Measurements from ENCODE around the gene RASSF5.
"Not testable (repeated sequence)": the region's sequence is repeated elsewhere in the genome, so short reads cannot be mapped to it uniquely, and the experiment has no call there.

RASSF5 gene

DNA sequence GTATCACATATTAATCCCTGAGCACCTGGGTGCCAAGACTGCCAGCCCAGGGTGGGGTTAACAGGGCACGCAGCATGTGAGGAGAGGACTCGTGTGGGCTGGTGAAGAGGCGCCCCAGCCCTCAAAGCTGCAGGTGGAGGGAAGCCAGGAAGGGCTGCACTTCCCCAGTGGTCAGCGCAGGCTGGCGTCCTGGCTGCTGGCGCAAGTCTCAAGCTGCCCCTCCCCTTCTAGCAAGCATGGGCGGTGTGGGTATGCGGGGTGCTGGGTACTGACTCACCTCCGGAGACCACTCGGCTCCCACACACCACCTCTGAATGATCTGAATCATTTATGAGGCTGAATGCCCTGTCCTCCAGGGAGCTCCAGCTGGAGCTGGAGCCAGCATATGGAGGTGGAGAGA lies 60.9 kb downstream of the RASSF5 start:
- peak; percentile 52 for DNase-seq (ENCODE audit: low spot score)
- no peak for FAIRE-seq

DNA sequence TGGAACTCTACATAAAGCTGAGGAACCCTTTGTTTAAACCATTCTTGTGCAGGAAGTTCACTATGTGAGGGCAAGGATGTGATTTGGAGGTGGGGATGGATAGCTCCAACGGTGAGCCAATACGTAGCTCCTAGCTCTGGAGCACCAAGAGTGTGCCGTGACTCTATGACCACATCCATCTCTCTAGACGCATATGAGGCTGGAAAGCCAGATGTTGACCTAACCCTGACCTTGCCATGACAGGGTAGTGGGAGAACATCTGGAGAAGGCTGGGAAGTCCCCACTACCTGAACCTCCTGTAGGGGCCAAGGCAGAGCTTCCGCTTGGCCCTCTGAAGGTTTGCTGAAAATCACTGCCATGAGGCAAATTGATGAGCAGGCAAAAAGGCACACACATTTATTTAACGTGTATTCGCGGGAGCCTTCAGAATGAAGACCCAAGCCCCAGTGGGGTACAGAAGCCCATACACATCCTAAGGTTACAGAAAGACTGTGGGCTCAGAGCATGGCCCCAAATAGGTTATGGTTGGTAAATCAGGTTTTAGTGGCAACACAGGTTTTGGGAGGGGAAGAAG lies 61.5 kb downstream of the RASSF5 start:
- FAIRE-seq: no peak
- no peak for DNase-seq (ENCODE audit: low spot score)

DNA sequence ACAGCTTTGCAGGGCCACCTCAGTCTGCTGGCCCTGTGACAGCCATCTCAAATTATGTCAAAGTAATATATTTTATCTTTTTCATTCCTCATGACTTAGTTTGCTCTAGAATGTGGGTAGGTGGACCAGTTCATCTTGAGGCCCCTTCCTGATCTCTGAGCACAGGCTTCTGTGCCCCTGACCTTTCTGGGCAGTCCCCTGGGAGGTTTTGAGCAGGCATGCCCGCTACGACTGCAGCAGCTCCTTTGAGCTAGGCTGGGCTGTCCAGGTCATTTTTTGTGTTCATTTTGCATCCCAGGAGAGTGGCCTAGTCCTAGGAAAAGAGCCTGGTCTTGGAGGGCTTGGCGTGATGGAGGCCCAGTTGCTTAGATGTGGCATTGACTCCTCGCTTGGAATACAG lies 62.2 kb downstream of the RASSF5 start:
- DNase-seq (ENCODE audit: low spot score) (no peak), FAIRE-seq (no peak)

DNA sequence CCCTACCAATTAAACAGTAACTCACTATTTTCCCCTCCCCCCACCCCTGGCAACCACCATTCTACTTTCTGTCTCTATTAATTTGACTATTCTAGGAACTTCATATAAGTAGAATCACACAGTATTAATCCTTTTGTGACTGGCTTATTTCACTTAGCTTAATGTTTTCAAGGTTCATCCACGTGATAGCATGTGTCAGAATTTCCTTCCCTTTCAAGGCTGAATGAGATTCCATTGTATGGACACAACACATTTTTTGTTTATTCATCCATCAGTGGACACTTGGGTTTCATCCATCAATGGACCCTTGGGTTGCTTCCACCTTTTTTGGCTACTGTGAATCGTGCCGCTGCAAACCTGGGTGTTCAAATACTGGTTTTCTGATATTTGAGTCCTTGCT lies 63.2 kb downstream of the RASSF5 start:
- FAIRE-seq (no peak), DNase-seq (ENCODE audit: low spot score) (no peak)

DNA sequence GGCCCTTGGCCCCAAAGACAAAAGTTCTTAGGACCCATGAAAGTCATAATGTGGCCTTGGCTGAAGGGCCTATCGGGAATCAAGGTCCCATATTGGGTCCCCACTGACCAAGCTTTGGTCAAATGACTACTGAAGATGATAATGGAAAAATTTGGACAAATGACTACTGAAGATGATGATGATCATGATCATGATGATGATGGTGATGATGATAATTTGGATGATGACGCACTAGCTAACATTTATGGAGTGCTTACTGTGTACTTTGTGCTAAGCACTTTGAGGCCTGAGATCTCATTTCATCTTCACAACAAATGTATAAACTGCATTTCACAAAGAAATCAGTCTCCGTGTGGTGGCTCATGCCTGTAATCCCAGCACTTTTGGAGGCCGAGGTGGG lies 65.5 kb downstream of the RASSF5 start:
- DNase-seq (ENCODE audit: low spot score): no peak
- no peak for FAIRE-seq

DNA sequence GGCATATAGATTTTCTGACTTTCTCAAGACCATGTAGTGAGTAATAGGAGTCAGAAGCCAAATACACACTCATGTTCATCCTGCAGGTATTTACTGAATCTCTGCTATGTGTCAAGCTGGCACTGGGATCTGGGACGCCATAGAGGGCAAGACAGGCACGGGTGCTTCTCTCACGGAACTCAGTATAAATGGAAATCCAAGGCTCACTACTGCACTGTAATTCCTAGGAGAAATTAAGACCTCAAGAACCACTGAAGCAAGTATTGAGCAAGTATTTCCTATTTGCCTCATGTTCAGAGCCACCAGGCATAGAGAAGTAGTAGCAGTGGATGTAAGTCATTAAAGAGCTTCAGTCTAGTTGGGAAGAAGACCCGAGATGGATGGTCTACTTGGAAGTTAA lies 66.0 kb downstream of the RASSF5 start:
- no peak for FAIRE-seq

DNA sequence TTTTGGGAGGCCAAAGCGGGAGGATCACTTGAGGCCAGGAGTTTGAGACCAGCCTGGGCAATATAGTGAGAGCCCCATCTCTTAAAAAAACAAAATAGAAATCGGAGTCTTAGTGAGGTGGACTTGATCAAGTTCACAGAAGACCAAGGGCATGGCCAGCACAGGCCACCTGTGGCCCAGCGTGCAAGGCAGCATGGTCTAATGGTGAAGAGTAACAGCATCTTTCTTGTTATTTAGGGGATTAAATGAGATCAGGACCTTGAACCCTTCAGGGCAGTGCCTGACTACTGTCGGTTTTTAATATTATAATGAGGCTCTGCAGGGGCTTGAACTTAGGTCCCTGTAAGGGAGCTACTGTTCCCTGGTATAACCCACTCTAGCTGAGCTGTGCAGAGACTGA lies 66.4 kb downstream of the RASSF5 start:
- FAIRE-seq (no peak), DNase-seq (ENCODE audit: low spot score) (no peak)

More for the DNA sequence above, 66.0 kb downstream of the RASSF5 start:
- DNase-seq (ENCODE audit: low spot score): no peak

DNA sequence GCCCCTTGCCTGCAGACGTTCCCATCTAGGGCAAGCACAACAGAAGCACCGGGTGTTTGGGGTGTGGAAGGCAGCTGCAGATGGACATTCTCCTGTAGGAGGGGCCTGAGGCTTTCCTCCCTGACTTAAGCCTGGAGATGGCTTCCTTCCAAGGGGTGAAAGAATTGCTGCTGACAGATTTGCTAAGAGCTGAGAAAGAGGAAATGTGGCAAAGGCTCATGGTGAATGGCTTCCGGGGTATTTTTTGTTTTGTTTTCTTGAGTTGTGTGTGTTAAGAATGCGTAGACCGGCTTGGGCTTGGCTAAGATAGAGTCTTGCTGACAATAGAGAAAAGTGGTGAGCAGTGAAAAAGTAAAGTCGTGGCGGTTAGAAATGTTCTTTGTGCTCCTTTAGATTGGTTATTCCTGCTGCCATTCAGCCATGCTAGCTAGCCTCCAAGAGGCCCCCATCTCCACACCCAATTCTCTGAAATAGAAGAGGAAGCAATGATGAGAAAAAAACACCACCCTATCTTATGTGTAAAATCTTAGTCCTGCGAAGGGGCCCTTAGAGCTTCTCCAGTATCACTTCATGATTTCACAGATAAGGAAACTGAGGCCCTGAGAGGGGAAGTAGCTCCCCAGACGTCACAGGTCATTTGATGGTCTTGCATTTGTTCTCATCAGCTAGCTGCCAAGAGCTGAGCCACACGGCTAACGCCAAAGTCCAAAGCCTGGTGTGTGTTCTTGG lies 68.0 kb downstream of the RASSF5 start:
- FAIRE-seq (no peak), DNase-seq (ENCODE audit: low spot score) (no peak)

DNA sequence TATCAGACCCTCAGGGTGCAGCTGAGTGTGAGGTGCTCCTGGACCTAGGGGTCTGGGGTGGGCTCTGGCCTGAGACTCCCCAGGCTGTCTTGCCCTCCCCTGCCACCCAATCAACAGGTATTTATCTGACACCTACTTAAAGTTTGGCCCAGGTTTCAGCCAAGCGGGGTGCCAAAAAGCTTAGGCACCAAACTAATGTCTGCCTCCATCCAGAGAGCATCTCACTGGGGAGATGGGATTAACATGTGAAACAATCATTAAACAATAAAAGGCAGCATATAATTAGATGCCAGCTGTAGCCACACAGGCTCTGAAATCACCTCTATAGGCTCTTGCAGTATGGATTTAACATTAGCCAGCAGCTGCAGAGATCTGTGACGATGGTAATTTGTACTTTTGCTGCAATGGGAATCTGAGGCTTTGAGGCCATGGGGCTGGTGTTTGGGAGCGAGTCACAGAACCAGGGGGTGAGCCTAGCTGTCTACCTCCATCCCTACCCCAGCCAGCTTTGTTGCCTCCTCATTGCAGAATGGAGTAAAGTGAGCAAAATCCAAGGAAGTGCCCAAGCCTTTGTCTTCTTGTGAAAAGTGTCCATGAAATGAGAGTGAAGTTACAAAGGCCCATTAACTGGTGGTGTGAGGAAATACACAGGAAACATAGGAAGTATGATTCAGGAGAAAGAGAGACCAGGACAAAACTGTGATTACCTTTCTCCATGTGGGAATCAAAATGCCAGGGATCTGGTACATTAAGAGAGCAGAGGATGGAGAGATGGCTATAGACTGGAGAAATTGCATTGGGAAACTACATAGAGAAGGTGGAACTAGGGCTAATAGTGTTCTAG lies 68.8 kb downstream of the RASSF5 start:
- DNase-seq (ENCODE audit: low spot score) (no peak), FAIRE-seq (no peak)

DNA sequence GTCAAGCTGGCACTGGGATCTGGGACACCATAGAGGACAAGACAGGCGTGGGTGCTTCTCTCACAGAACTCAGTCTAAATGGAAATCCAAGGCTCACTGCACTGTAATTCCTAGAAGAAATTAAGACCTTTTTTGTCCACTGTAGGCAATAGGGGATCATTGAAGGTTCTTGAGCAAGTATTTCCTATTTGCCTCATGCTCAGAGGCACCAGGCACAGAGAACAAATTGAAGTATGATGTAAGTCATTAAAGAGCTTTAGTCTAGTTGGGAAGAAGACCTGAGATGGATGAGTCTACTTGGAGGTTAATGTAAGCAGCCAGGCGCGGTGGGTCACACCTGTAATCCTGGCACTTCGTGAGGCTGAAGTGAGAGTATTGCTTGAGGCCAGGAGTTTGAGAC lies 70.3 kb downstream of the RASSF5 start:
- no peak for FAIRE-seq
- DNase-seq (ENCODE audit: low spot score): no peak

DNA sequence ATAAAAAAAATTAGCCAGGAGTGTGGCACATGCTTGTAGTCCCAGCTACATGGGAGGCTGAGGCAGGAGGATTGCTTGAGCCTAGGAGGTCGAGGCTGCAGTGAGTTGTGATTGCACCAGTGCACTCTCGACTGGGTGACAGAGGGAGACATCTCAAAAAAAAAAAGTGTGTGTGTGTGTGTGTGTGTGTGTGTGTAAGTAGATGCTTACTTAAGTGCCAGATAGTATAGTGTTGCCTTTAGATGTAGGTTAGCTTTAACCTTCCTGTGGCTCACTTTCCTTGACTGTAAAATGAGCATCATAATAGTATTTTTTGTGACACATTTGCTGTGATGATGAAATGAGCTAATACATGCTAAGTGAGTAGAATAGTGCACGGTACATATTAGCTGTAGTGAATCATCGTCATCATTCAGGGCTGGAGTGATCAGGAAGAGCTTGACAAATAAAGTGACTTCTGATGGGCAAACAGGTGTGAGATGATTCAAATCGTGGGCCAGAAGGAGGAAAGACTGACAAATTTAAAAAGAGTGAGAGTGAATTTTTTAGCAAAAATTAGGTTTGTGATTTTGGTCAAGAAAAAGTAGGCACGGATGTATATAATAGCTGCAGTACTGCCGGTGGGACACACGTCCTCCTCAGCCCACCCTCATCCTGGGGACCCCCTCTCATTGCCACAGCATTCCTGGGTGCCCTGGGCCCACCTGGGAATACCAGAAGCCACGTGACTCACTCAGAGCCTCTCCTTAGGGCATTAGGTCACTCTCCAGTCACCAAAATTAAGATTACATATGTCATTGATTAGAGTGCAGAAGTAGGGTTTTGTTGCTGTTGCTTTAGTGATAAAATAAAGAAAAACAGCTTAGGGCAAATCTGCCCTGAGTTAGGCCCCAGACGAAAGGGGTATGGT lies 71.0 kb downstream of the RASSF5 start:
- DNase-seq (ENCODE audit: low spot score) (no peak), FAIRE-seq (no peak)

DNA sequence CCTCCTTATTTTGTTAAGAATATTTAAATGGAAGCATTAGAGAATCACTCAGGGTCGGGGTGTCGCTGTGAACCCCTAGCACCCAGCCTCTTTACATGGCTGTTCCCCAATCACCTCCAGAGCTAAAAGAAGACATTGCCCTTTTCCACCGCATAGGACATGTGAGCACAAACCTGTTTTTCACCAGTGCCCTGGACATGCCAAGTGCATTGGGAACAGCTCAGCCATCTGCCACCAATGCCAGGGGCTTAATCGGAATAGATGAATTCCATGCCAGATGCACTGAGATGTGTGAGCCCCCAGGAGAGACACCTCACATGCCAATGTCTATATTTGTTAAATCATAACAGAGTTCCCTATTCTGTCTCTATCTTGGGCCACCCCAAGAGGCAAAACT lies 71.6 kb downstream of the RASSF5 start:
- no peak for DNase-seq (ENCODE audit: low spot score)
- no peak for FAIRE-seq

DNA sequence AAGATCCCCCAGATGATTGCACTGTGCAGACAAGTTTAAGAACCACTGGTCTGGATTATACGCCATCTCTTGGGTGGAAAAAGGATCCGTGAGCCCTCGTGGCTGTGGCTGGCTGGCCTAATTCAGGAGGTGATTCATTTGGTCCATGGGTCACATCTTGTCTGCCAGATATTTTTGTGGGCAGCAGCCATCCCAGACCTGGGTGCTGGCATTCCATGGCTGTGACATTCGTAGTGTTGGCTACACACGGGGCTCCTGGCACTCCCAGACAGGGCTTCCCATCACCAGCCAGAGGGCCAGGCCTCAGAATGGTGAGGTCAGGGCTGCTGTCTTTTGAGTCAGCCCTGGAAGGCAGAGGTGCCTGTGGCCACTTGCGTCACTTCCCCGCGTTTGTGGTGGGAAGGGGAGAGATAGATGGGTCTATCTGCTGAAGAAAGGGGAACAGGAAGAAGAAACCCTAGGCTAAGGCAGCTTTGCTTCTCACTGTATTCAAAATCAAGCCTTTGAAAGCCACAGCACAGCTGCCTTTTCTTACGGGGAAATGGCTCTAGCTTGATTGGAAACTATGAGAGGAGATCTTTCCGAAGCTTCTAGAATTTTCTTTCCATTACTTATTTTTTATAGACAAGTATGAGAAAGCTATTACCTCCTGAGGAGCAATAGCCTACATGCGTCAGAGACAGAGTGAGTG lies 72.6 kb downstream of the RASSF5 start:
- peak; percentile 40 for DNase-seq (ENCODE audit: low spot score)
- FAIRE-seq: no peak

DNA sequence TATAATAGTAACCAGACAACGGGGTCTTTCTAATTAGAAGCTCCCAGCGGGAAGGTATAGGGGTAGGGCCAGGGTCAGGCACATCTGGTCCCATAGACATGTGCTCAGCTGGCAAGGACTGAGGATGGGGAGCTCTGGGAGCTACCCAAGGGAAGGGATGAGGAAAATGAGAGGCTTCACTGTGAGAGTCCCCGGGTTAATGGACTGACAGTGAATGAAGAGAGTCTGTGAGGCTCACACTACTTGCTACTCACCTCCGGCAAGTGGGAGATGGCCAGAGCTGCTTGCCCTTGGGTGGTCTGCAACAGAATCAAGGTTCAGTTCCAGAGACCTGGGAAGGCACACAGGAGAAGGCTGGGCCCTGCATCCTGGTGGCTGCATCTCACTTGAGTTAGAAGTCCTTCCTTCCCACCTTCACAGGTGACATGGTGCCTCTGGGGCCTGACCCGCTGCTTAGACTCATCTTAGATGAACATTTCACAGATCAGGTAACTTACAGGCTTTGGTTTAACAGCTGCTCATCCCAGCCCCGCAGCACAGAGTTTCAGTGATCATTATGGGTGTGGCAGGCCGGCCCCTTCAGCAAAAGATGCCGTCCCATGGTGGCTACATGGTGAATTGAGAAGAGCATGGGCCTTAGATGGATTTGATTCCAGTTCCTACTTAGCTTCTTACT lies 73.2 kb downstream of the RASSF5 start:
- DNase-seq (ENCODE audit: low spot score) (no peak), FAIRE-seq (no peak)

DNA sequence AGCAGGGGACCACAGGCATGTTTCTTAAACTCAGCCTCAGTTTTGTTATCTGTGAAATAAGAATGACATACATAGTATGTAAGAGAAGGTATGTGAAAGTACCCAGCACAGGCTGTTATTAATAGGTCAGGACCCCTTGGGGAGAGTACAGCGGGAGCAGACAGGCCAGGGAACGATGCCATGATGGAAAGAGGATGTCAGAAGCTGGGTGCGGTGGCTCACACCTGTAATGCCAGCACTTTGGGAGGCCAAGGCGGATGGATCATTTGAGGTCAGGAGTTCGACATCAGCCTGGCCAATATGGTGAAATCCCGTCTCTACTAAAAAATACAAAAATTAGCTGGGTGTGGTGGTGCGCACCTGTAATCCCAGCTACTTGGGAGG lies 73.8 kb downstream of the RASSF5 start:
- not testable (repeated sequence) for FAIRE-seq; DNase-seq (ENCODE audit: low spot score)

DNA sequence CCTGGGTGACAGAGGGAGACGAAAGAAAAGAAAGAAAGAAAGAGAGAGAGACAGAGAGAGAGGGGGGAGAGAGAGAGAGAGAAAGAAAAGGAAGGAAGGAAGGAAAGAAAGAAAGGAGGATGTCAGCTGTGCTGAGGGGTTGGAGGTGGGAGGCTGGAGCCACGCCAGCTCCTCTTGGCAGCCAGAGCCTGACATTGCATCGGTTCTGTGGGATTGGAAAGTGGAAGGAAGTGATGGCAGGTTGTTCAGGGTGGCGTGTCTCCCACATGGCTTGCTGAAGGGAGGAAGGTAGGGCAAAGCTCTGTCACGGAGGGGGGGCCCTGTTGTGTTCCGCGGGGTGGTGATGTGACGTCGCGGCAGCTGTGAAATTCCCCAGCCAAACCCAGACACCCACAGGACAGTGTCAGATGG lies 74.2 kb downstream of the RASSF5 start:
- DNase-seq (ENCODE audit: low spot score) (no peak), FAIRE-seq (no peak)

DNA sequence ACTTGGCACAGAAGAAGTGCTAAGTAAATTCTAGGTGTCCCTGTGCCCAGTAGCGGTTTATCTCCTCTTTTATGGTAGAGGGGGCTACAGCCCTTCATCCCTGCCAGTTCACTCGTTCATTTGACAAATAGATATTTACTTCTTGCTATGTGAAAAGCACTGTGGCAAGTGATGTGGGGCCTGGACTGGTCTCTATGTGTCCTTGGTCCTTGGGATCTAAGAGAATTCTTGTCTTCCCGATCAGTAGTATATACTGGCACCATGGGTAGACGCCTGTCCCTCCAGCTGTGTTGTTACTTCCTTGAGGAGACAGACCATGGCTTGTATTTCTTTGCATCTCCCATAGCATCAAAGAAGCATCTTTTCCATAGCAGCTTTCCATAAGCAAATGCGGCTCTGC lies 75.2 kb downstream of the RASSF5 start:
- FAIRE-seq (no peak), DNase-seq (ENCODE audit: low spot score) (no peak)

DNA sequence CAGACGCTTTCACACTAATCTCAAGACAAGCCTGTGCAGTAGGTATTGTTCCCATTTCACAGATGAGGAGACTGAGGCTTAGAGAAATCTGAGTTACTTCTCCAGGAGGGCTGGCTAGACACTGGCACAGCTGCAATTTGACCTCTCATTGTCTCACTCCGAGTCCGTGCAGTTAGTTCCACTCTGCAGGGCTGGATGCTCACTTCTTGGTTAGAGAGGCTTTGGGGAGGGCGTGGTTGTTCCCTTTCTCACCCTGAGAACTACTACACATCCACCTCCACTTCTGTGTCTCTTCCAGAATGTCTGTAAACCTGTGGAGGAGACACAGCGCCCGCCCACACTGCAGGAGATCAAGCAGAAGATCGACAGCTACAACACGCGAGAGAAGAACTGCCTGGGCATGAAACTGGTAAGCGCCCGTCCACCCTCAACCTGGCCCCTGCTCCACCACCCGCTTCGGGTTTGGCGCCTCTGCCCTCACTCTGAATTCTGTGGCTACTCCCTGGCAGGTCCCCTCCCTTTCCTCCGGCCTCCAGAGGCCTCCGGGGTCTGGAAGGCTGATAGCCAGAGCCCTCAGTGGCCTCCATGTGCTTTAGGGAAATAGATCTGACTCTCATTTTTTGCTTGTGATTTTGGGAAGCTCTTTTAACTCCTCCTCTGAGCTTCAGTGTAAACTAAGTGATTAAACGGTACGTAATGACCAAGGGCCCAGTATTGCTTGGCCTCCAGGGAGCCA lies 75.8 kb downstream of the RASSF5 start:
- FAIRE-seq (no peak), DNase-seq (ENCODE audit: low spot score) (no peak)

All from urothelium cell line (cell line).